HL-60/S4 (cell line): ENCODE results near the gene PRMT6.
"Not testable (repeated sequence)": the region's sequence is repeated elsewhere in the genome, so short reads cannot be mapped to it uniquely, and the experiment has no call there.

Source experiments
- in situ Hi-C: fragments of 300-500 bp; cut with MboI; formaldehyde crosslinking; loops from 2 replicates; pipeline ENCODE4 v1.14.3; 2022; ENCODE audit warnings: low sequenced_read_pairs

Gene PRMT6

DNA sequence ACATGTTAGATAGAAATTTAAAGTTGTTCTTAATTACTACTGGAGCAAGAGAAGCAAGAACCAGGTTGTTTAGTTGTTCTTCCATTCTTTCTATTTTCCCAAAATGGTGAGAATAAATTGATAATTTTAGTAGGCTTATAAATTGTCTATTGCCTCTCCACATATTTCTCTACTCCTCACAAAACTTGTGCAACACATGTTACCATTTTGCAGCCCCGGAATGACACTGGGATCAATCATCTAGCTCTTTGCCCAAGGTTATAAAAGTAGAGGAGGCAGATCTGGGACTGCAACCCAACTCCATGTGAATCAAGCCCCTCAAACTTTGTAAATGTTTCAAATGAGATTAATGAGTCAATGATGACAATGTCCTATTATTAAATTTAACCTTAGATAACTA, 34.9 kb downstream of the PRMT6 start:
- in situ Hi-C loops = no loop called here

DNA sequence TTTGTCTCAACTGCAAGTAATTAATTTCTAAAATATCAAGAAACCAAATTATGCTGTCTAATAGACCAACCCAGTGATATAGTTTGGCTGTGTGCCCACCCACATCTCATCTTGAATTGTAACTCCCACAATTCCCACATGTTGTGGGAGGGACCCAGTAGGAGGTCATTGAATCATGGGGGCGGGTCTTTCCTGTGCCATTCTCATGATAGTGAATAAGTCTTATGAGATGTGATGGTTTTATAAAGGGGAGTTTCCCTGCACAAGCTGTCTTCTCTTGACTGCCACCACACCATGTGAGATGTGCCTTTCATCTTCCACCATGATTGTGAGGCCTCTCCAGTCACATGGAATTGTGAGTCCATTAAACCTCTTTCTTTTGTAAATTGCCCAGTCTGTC, 36.9 kb downstream of the PRMT6 start:
- in situ Hi-C loops = not testable (repeated sequence)

- in situ Hi-C loops = no loop called here
Observed at GRCh38 chr1:107095647-107096046, 39.2 kb downstream of the PRMT6 start.

DNA sequence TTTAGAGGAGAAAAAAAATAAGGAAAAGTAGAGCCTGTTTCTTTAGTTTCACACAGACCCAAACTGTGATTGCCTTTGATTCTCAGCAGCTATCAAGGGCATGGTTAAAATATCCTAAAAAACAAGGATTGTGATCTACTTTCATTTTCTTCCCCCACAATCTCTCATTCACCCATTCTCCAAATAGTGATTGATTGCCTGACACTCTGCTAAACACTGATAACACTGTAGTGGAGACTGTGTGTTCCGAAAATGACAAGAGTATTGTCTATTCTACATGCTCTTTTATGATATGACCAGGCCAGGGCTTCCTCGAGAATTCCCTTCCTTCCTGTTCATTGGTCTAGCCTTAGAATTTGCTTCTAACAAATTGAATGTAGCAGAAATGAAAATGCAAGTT, 40.2 kb downstream of the PRMT6 start:
- in situ Hi-C loops = no loop called here

DNA sequence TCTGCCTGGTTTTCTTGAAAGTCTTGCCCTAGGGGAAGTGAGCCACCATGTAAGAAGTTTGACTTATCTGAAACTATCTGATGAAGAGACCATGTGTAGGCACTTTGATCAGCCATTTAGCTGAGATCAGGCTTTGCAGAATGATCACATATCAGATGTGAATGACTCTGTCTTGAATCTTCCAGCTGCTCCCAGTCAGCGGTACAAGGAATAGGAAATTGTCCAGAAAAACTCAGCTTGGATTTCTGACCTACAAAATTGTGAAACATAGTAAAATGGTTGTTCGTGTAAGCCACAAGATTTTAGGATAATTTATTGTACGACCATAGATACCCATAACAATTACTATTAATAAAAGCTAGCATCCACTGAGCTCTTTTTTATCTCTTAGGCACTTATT, 42.5 kb downstream of the PRMT6 start:
- in situ Hi-C loops = no loop called here

DNA sequence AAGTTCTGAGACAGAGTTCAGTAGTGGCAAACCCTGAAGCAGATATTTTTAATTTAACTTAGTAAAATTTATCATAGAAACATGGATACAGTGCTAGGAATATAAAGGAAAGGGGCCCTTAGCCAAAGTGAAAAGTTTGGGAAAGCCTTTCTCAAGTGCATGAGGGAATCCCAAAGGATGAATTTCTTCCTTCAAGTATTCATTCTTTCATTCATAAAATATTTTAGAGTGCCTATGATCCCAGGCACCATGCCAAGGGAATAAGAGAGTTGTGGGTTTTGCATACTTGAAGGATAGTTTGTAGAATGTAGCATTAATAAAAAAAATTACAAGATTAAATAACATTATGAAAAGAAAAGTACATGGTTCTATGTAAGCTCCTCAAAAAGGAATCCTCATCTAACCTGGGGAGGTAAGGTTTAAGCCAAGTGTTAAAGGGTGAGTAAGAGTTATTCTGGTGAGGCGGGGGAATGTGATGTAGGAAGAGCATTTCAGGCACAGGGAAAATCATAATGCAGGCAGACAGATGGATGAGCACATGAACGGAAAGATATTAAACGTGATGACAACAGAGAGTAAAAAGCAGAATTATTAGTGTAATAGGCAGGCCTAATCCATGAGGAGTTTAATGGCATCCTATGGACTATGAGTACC, 44.0 kb downstream of the PRMT6 start:
- in situ Hi-C loops = no loop called here

DNA sequence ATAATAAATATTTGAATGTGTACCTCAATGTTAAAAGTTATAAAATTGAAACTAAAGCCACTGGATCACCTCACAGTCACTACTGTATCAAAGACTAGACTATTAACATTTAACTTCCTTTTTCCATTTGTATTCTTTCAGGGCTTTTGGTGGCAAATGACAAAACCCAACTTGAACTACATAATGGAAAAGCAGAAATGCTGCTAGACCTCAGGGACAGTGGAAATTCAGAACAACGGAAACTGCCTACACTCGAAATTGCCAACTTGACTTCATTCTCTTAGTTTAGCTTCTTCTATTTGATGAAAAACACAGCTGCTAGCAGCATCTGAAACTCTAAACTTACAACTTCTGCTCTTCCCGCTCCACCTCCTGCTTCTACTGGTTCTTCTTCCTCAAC, 49.4 kb downstream of the PRMT6 start:
- in situ Hi-C loops = no loop called here
